ENCODE measurements around the gene SH3BP2. TPM values are rescaled to one million over a fixed set of nuclear protein-coding genes. Genes with fewer than 3 reads are reported as not detected.

SH3BP2 gene
- polyA plus RNA-seq, 1 donor (not counting 4 experiments of a cell fraction or from before 2014, with no cell fraction given) = 11.2 TPM

DNA sequence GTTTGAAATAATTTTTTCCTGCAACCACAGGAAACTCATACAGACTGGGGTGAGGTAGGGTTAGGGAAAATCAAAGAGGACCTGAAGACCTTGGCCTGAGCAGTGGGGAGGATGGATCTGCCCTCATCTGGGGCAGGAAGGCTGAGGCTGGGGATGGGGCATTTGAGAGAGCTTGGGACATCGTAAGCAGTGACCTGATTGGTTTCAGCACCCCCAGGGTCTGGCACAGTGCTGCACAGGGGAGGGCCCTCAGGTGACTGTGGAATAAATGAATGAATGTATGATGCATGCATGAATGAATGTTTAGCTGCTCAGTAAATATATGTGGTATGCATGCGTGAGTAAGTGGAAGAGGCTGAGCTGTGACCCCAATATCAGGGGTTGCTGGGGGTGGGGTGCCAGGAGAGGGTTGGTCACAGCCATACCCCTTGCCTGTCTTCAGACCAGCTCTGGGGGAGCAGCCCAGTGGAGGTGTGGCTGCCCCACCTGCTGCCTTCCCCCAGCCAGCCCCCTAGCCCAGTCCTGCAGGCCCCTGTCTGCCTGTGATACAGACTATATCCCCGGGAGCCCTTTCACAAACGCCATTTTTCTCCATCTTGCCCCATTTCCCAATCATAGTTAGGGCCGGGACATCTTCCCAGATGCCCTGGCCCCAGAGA lies 25.7 kb upstream of the SH3BP2 start:
- no peak overlapping the region for H3K4me2 ChIP-seq (ENCODE audit: control insufficient read depth, extremely low read depth, insufficient read depth, low read depth, low read length)
- no peaks in the 10 kb centered on the region for H3K27me3 ChIP-seq (ENCODE audit: control insufficient read depth, extremely low read depth, insufficient read depth, low read length)
- DNase-seq (ENCODE audit: low read depth, low spot score) = no peak
- peaks cover 4% of the 10 kb centered on the region for H3K4me1 ChIP-seq (ENCODE audit: control insufficient read depth, extremely low read depth, insufficient read depth, low read length)
- no peaks in the 10 kb centered on the region for H3K9me1 ChIP-seq (ENCODE audit: control insufficient read depth, extremely low read depth, insufficient read depth, low read length)
- no peak overlapping the region for H3K27ac ChIP-seq (ENCODE audit: control insufficient read depth, insufficient read depth, low read length)
- FAIRE-seq = no peak
- no peak for TF ChIP-seq EZH2 (IDR thresholded peaks at IDR 0.05; ENCODE audit: low read length)
- TF ChIP-seq, protein P1, sequence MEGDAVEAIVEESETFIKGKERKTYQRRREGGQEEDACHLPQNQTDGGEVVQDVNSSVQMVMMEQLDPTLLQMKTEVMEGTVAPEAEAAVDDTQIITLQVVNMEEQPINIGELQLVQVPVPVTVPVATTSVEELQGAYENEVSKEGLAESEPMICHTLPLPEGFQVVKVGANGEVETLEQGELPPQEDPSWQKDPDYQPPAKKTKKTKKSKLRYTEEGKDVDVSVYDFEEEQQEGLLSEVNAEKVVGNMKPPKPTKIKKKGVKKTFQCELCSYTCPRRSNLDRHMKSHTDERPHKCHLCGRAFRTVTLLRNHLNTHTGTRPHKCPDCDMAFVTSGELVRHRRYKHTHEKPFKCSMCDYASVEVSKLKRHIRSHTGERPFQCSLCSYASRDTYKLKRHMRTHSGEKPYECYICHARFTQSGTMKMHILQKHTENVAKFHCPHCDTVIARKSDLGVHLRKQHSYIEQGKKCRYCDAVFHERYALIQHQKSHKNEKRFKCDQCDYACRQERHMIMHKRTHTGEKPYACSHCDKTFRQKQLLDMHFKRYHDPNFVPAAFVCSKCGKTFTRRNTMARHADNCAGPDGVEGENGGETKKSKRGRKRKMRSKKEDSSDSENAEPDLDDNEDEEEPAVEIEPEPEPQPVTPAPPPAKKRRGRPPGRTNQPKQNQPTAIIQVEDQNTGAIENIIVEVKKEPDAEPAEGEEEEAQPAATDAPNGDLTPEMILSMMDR (optimal IDR thresholded peaks at IDR 0.05 in 1 of 3, IDR thresholded peaks at IDR 0.05 in 1 of 3, conservative IDR thresholded peaks at IDR 0.05 in 1 of 3; ENCODE audit: extremely low read depth in 1 of 3, insufficient read depth in 2 of 3, low read length in 3 of 3) = no peak
- H2AFZ ChIP-seq (ENCODE audit: control insufficient read depth, low read length) = no peak overlapping the region
- dilution Hi-C loops (cut with MboI; ENCODE audit: extremely low pct_ligation_motif_present, low sequenced_read_pairs) = no loop called here
- no peaks in the 10 kb centered on the region for H4K20me1 ChIP-seq (ENCODE audit: control insufficient read depth, extremely low read depth, insufficient read depth, low read length)
- H3K36me3 ChIP-seq (ENCODE audit: control insufficient read depth in 2 of 2, extremely low read depth in 1 of 2, insufficient read depth in 2 of 2, low read length in 2 of 2) = no peaks in the 10 kb centered on the region
- no peaks in the 10 kb centered on the region for H3K79me2 ChIP-seq (ENCODE audit: control insufficient read depth, insufficient read depth, low read length)
- H3K4me3 ChIP-seq (ENCODE audit: control insufficient read depth in 2 of 3, extremely low read depth in 1 of 3, insufficient read depth in 2 of 3, low read depth in 1 of 3, low read length in 3 of 3) = no peak overlapping the region
- H3K9me3 ChIP-seq (ENCODE audit: control insufficient read depth, low read depth, low read length) = no peaks in the 10 kb centered on the region
- H3K9ac ChIP-seq (ENCODE audit: control insufficient read depth, extremely low read depth, insufficient read depth, low read length) = no peak overlapping the region

DNA sequence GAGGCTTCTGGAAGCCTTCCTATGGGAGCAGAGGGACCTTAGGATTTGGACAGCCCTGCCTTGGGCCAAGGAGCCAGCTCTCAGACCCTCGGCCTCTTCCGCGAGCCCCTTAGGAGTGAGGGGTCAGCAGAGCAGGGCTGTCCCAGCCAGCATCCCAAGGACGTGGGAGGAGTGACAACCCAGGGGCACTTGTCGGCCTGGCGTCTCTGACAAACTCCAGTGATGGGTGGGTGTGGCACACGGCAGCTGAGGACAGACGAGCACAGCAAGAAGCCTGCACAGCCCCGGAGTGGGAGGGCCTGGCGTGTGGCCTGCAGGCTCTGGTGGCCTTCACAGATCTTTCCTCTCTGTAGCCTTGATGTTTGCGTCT lies 25.2 kb upstream of the SH3BP2 start:
- DNase-seq (ENCODE audit: low read depth, low spot score) = no peak
- peaks cover 4% of the 10 kb centered on the region for H3K4me1 ChIP-seq (ENCODE audit: control insufficient read depth, extremely low read depth, insufficient read depth, low read length)
- no peaks in the 10 kb centered on the region for H3K27me3 ChIP-seq (ENCODE audit: control insufficient read depth, extremely low read depth, insufficient read depth, low read length)
- no peak overlapping the region for H3K27ac ChIP-seq (ENCODE audit: control insufficient read depth, insufficient read depth, low read length)
- H2AFZ ChIP-seq (ENCODE audit: control insufficient read depth, low read length) = no peak overlapping the region
- H4K20me1 ChIP-seq (ENCODE audit: control insufficient read depth, extremely low read depth, insufficient read depth, low read length) = no peaks in the 10 kb centered on the region
- dilution Hi-C loops (cut with MboI; ENCODE audit: extremely low pct_ligation_motif_present, low sequenced_read_pairs) = no loop called here
- H3K79me2 ChIP-seq (ENCODE audit: control insufficient read depth, insufficient read depth, low read length) = no peaks in the 10 kb centered on the region
- TF ChIP-seq EZH2 (IDR thresholded peaks at IDR 0.05; ENCODE audit: low read length) = no peak
- TF ChIP-seq, protein P1 (optimal IDR thresholded peaks at IDR 0.05 in 1 of 3, IDR thresholded peaks at IDR 0.05 in 1 of 3, conservative IDR thresholded peaks at IDR 0.05 in 1 of 3; ENCODE audit: extremely low read depth in 1 of 3, insufficient read depth in 2 of 3, low read length in 3 of 3) = no peak
- H3K36me3 ChIP-seq (ENCODE audit: control insufficient read depth in 2 of 2, extremely low read depth in 1 of 2, insufficient read depth in 2 of 2, low read length in 2 of 2) = no peaks in the 10 kb centered on the region
- FAIRE-seq = no peak
- no peak overlapping the region for H3K9ac ChIP-seq (ENCODE audit: control insufficient read depth, extremely low read depth, insufficient read depth, low read length)
- no peaks in the 10 kb centered on the region for H3K9me3 ChIP-seq (ENCODE audit: control insufficient read depth, low read depth, low read length)
- H3K9me1 ChIP-seq (ENCODE audit: control insufficient read depth, extremely low read depth, insufficient read depth, low read length) = no peaks in the 10 kb centered on the region
- no peak overlapping the region for H3K4me2 ChIP-seq (ENCODE audit: control insufficient read depth, extremely low read depth, insufficient read depth, low read depth, low read length)
- H3K4me3 ChIP-seq (ENCODE audit: control insufficient read depth in 2 of 3, extremely low read depth in 1 of 3, insufficient read depth in 2 of 3, low read depth in 1 of 3, low read length in 3 of 3) = no peak overlapping the region

Measured in keratinocyte (primary cell).